GM23338 (cell line): ENCODE data around the gene OR7A10.

Experiments used
- CREB1 ChIP-seq: fragments of 250-450 bp; sonication (Bioruptor Pico); IDR thresholded peaks from 2 replicates; pipeline ENCODE4 v1.5.0; 2020; ENCODE audit warnings: low read depth, mild to moderate bottlenecking, moderate library complexity
- CTCF ChIP-seq, 2 experiments: fragments of 200-600 bp in 1 of 2; sonication (generic) in 1 of 2; conservative IDR thresholded peaks; 2 replicates each; pipeline versions ENCODE4 v1.5.1 to v1.6.1; 2016 to 2017; ENCODE audit warnings: antibody characterized with exemption in 2 of 2, low read depth in 2 of 2, mild to moderate bottlenecking in 2 of 2, moderate library complexity in 1 of 2
- ETS1 ChIP-seq: IDR thresholded peaks from 2 replicates; pipeline ENCODE4 v1.6.1; 2016; ENCODE audit warnings: antibody characterized with exemption
- EZH2 ChIP-seq: fragments of 200-600 bp; sonication (generic); IDR thresholded peaks from one replicate; pipeline ENCODE4 v1.8.0; 2017; ENCODE audit warnings: antibody characterized with exemption, mild to moderate bottlenecking, low read depth; ENCODE audit not compliant: unreplicated experiment
- EZH2phosphoT487 ChIP-seq: fragments of 200-600 bp; sonication (generic); IDR thresholded peaks from one replicate; pipeline ENCODE4 v1.8.1; 2018; ENCODE audit warnings: antibody characterized with exemption; ENCODE audit not compliant: unreplicated experiment
- JUNB ChIP-seq: IDR thresholded peaks from one replicate; pipeline ENCODE4 v1.6.1; 2016; ENCODE audit warnings: antibody characterized with exemption; ENCODE audit not compliant: unreplicated experiment
- NANOG ChIP-seq: IDR thresholded peaks from 2 replicates; pipeline ENCODE4 v1.6.1; 2016; ENCODE audit warnings: antibody characterized with exemption, borderline replicate concordance
- POLR2AphosphoS5 ChIP-seq: IDR thresholded peaks from 2 replicates; pipeline ENCODE4 v1.6.1; 2016; ENCODE audit warnings: antibody characterized with exemption, low read depth
- REST ChIP-seq: IDR thresholded peaks from one replicate; pipeline ENCODE4 v1.6.1; 2018; ENCODE audit warnings: antibody characterized with exemption; ENCODE audit not compliant: unreplicated experiment
- STAT1 ChIP-seq: IDR thresholded peaks from one replicate; pipeline ENCODE4 v1.6.1; 2016; ENCODE audit warnings: antibody characterized with exemption; ENCODE audit not compliant: unreplicated experiment
- ZNF114 ChIP-seq: fragments of 250-450 bp; sonication (Bioruptor Pico); IDR thresholded peaks from 2 replicates; pipeline ENCODE4 v1.5.0; 2020; ENCODE audit warnings: mild to moderate bottlenecking, moderate library complexity
- ZNF331 ChIP-seq: fragments of 250-450 bp; sonication (Bioruptor Pico); IDR thresholded peaks from 2 replicates; pipeline ENCODE4 v1.5.0; 2020; ENCODE audit warnings: low read depth, mild to moderate bottlenecking, moderate library complexity
- ZNF462 ChIP-seq: fragments of 250-450 bp; sonication (Bioruptor Pico); IDR thresholded peaks from 2 replicates; pipeline ENCODE4 v1.5.0; 2020; ENCODE audit warnings: mild to moderate bottlenecking, moderate library complexity

GRCh38 chr19:14890643-14891379, 42.1 kb upstream of the OR7A10 start:
- TF ChIP-seq EZH2, result no peak
- TF ChIP-seq CTCF (conservative IDR thresholded peaks at IDR 0.05; ENCODE audit: low read depth in 2 of 2), result no peak
- no peak for TF ChIP-seq ZNF331 (CRISPR knock-in tag)
- TF ChIP-seq REST, result no peak
- TF ChIP-seq EZH2phosphoT487, result no peak
- no peak for TF ChIP-seq POLR2AphosphoS5
- no peak for TF ChIP-seq CREB1 (CRISPR knock-in tag)
- TF ChIP-seq ETS1, result no peak
- no peak for TF ChIP-seq STAT1
- TF ChIP-seq JUNB, result no peak
- no peak for TF ChIP-seq ZNF114 (CRISPR knock-in tag)
- TF ChIP-seq NANOG, result no peak
- no peak for TF ChIP-seq ZNF462 (CRISPR knock-in tag)
